GM18520 (cell line): Measurements from ENCODE around the gene ATG9B.

Source experiments
- ATAC-seq: cut with Tn5 transposase; IDR thresholded peaks from one replicate; pipeline ENCODE4 v1.9.1; 2021; ENCODE audit not compliant: unreplicated experiment

The ATG9B gene

DNA sequence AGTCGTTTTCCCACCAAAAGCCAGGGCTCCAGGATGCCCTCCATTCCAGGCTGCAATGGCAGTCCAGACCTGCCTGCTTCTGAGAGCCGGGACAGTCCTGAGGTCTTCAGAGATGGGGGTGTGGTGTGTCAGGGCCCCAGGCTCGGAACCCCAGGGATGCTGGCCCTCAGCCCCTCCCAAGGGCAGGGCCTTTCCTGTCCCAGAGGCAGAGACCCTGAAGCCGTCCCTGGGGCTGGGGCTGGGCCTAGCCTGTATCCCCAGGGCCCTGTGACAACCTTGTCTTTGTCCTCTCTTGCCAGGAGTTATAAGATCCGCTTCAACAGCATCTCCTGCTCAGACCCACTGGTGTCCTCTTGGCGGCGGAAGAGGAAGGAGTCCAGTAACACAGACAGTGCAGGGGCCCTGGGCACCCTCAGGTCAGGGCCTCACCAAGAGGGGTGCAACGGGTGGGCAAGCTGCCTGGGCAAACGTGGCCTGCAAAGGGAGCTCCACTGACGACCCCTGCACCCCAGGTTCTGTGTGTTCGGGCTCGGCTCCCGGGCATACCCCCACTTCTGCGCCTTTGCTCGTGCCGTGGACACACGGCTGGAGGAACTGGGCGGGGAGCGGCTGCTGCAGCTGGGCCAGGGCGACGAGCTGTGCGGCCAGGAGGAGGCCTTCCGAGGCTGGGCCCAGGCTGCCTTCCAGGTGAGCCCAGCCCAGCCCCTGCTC lies 17.5 kb downstream of the ATG9B start:
- ATAC-seq: no peak

DNA sequence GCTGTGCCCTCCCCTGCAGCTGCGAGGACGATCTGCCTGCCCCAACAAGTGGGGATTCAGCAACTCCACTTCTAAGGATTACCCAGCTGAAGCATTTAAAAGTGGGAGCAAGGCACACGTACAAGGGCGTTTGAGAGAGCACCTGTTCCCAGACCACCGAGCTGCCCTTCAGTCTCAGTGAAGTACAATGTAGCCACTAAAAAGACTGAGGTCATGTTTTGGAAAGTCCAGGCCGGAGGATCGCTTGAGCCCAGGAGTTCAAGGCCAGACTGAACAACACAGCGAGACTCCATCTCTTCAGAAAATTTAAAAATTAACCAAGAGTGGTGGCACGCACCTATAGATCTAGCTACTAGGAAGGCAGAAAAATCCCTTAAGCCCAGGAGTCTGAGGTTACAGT lies 18.7 kb downstream of the ATG9B start:
- ATAC-seq: no peak

DNA sequence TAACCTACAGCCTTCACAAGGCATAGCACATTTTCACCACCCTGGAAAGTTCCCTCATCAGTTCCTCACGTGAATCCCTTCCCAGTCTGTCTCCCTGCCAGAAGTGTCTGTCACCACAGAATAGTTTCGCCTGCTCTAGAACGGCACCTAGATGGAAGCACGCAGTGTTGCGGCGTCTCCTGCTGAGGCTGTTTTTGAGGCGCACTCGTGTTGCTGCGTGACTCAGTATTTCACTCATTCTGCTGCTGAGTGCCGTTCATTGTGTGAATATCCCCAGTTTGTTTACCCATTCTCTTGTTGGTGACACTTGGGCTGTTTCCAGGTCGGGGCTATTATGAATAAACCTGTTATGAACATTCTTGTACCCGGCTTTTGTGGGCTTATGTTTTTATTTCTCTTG lies 20.7 kb downstream of the ATG9B start:
- ATAC-seq: no peak

DNA sequence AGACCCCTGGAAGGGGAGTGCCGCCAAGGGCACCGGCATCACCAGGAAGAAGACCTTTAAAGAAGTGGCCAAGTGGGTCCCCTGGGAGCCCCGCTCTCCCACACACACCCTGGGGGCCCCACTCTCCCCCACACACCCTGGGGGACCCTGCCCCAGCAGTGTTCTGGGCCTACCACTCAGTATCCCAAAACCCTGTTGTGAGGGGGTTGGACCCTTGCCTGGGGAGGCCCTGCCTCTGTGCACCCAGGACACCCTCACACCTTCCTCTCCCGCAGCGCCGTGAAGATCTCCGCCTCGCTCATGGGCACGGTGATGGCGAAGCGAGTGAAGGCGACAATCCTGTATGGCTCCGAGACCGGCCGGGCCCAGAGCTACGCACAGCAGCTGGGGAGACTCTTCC lies 22.7 kb downstream of the ATG9B start:
- ATAC-seq: no peak

DNA sequence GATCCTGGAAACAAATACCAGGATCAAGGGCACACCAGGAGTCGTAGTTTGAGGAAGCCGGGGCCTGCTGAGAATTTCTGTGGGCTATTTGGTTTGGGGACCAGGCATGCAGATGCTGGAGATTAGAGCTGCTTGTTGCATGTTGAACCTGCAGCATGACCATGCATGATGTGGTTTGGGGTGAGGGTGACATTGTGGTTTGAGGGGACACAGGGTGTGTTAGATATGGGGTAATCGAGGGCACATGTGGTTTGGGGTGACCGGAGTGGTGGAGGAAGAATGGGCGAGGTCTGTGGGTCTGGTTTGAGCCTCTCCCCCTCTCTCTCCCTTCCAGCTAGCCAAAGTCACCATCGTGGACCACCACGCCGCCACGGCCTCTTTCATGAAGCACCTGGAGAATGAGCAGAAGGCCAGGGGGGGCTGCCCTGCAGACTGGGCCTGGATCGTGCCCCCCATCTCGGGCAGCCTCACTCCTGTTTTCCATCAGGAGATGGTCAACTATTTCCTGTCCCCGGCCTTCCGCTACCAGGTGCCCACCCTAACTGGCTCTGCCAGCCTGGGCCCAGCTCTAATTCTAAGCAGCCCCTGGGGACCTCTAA lies 23.3 kb downstream of the ATG9B start:
- no peak for ATAC-seq

DNA sequence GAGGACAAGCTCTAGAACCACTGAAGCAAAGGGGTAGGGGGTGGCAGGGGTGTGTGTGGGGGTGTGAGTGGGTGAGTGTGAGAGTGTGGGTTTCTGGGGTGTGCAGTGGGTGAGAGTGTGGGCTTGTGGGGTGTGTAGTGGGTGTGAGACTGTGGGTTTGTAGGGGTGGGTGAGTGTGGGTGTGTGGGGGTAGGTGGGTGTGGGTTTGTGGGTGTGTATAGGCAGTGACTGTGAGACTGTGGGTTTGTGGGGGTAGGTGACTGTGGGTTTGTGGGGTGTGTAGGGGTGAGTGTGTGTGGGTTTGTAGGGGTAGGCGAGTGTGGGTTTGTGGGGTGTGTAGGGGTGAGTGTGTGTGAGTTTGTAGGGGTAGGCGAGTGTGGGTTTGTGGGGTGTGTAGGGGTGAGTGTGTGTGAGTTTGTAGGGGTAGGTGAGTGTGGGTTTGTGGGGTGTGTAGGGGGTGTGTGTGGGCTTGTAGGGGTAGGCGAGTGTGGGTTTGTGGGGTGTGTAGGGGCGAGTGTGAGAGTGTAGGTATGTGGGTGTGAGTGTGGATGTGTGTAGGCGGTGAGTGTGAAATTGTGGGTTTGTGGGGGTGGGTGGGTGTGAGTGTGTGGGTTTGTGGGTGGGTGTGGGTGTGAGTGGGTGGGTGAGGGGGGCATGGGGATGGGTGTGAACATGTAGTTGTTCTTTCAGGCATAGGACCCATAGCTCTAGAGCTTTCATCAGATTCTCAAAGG lies 24.6 kb downstream of the ATG9B start:
- no peak for ATAC-seq

DNA sequence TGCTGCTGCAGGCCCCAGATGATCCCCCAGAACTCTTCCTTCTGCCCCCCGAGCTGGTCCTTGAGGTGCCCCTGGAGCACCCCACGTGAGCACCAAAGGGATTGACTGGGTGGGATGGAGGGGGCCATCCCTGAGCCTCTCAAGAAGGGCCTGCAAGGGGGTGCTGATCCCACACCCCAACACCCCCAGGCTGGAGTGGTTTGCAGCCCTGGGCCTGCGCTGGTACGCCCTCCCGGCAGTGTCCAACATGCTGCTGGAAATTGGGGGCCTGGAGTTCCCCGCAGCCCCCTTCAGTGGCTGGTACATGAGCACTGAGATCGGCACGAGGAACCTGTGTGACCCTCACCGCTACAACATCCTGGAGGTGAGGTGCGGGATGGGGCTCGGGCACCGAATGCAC lies 25.3 kb downstream of the ATG9B start:
- ATAC-seq: no peak

DNA sequence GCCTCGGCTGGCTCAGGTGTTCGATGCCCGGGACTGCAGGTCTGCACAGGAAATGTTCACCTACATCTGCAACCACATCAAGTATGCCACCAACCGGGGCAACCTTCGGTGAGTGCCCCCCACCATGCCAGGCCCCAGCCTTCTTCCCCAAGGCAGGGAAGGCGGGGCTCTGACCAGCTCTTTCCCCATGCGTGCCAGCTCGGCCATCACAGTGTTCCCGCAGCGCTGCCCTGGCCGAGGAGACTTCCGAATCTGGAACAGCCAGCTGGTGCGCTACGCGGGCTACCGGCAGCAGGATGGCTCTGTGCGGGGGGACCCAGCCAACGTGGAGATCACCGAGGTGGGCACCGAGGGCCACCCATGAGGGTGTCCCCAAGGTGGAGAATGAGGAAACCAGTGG lies 26.0 kb downstream of the ATG9B start:
- ATAC-seq: no peak

DNA sequence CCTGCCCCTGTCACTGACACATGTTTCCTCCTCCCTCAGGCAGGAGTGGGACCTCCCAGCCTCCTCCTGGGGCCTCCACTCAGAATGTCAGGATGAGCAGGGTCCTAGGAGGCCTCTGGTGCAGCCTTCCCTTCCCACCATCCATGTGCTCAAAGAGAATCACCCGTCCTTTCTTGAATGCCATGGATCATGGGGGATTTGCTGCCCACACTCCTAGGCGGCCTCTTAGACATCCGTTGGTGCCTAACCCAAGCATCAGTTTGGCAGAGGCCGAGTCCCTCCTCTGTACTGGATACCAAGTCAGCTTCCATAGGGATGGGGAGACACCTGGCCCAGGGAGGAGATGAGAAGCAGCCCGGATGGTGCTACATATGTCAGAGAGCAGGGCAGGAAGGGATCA lies 26.5 kb downstream of the ATG9B start:
- ATAC-seq: no peak

DNA sequence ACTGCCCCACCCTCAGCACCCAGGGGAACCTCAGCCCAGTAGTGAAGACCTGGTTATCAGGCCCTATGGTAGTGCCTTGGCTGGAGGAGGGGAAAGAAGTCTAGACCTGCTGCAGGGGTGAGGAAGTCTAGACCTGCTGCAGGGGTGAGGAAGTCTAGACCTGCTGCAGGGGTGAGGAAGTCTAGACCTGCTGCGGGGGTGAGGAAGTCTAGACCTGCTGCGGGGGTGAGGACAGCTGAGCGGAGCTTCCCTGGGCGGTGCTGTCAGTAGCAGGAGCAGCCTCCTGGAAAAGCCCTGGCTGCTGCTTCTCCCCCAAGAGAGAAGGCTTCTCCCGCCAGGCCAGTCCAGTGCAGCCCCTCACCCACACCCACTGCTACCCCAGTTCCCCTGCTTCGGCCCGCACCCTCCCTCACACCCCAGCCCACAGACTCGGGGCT lies 27.2 kb downstream of the ATG9B start:
- no peak for ATAC-seq

DNA sequence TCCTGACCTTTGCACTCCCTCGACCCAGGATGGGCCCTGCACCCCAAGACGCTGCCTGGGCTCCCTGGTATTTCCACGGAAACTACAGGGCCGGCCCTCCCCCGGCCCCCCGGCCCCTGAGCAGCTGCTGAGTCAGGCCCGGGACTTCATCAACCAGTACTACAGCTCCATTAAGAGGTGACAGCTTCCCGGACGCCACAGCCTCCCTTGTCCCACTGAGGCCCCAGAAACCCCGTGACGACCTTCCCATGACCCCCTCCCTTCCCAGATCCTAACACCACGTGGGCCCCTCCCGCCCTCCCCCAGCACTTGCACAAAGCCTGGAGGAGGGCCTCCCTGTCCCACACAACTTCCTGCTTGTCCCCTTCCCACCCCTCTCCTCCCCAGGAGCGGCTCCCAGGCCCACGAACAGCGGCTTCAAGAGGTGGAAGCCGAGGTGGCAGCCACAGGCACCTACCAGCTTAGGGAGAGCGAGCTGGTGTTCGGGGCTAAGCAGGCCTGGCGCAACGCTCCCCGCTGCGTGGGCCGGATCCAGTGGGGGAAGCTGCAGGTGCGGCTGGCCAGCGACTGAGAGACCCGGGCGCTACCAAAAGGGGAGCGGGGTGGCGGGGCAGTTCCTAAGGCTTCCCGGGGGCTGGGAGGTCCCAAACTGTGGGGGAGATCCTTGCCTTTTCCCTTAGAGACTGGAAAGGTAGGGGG lies 27.8 kb downstream of the ATG9B start:
- no peak for ATAC-seq

DNA sequence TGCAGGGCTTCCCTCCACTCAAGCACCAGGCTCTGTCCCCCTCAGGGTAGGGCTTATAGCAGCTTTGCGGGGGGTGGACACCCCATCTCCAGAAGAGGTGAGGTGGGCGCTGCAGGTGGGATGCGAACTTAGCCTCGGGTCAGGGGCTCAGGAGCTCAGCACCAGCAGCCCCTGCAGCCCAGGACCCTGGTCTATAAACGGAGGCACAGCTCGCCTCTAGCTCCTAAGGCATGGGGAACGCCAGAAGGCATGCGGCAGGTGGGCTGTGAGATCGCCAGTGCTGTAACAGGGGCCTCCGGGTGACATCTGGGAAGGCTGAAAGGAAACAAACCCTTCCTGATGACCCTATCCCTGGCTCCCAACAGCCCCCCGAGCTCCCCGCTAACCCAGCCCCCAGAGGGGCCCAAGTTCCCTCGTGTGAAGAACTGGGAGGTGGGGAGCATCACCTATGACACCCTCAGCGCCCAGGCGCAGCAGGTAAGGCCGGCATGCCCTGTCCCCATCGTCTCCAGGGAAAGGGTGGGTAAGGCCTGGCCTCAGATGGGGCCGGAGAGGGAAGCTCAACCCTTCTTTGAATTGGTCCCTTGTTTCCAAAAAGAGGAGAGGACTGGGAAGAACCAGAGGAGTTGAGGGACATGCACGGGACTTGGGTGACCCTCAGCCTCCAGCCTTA lies 29.3 kb downstream of the ATG9B start:
- ATAC-seq: no peak

DNA sequence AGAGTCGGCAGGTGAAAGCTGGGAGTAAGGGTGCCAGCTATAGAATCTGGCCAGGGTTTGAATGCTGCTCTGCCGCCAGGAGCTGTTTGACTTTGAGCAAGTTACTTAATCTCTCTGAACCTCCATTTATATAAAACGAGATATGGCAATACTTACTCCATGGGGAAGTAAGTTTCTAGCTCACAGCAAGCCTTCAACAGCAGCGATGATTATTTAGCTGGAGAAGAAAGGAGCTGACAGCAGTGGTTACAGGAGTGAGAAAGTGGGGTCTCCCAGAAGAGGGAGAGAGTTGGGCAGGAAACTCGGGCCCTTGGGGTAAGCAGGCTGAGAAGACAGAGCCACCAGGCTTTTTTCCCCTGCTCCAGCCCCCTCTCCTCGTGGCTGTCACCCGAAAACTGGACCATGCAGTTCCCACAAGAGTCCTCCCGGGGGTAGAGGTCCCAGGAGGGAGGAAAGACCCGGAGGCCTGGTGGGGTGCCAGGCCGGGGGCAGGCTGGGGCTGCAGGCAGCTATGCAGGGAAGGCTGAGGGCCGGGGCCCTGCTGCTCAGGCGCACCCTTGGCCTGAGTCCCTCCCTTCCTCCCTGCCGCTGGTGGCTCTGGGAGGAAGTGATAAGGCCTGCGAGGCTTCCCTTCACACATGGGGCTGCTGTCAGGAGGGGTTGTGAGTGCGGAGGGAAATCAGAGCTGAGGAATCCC lies 30.0 kb downstream of the ATG9B start:
- ATAC-seq: no peak

DNA sequence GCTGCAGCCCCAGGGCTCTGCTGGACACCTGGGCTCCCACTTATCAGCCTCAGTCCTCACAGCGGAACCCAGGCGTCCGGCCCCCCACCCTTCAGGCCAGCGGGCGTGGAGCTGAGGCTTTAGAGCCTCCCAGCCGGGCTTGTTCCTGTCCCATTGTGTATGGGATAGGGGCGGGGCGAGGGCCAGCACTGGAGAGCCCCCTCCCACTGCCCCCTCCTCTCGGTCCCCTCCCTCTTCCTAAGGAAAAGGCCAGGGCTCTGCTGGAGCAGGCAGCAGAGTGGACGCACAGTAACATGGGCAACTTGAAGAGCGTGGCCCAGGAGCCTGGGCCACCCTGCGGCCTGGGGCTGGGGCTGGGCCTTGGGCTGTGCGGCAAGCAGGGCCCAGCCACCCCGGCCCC lies 30.8 kb downstream of the ATG9B start:
- no peak for ATAC-seq

DNA sequence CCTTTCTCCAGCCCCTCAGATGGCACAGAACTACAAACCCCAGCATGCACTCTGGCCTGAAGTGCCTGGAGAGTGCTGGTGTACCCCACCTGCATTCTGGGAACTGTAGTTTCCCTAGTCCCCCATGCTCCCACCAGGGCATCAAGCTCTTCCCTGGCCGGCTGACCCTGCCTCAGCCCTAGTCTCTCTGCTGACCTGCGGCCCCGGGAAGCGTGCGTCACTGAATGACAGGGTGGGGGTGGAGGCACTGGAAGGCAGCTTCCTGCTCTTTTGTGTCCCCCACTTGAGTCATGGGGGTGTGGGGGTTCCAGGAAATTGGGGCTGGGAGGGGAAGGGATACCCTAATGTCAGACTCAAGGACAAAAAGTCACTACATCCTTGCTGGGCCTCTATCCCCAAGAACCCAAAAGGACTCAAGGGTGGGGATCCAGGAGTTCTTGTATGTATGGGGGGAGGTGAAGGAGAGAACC lies 31.4 kb downstream of the ATG9B start:
- no peak for ATAC-seq

DNA sequence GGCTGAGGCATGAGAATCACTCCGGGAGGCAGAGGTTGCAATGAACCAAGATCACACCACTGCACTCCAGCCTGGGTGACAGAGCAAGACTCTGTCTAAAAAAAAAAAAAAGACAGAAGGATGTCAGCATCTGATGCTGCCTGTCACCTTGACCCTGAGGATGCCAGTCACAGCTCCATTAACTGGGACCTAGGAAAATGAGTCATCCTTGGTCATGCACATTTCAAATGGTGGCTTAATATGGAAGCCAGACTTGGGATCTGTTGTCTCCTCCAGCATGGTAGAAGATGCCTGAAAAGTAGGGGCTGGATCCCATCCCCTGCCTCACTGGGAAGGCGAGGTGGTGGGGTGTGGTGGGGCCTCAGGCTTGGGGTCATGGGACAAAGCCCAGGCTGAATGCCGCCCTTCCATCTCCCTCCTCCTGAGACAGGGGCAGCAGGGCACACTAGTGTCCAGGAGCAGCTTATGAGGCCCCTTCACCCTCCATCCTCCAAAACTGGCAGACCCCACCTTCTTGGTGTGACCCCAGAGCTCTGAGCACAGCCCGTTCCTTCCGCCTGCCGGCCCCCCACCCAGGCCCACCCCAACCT lies 32.1 kb downstream of the ATG9B start:
- no peak for ATAC-seq

DNA sequence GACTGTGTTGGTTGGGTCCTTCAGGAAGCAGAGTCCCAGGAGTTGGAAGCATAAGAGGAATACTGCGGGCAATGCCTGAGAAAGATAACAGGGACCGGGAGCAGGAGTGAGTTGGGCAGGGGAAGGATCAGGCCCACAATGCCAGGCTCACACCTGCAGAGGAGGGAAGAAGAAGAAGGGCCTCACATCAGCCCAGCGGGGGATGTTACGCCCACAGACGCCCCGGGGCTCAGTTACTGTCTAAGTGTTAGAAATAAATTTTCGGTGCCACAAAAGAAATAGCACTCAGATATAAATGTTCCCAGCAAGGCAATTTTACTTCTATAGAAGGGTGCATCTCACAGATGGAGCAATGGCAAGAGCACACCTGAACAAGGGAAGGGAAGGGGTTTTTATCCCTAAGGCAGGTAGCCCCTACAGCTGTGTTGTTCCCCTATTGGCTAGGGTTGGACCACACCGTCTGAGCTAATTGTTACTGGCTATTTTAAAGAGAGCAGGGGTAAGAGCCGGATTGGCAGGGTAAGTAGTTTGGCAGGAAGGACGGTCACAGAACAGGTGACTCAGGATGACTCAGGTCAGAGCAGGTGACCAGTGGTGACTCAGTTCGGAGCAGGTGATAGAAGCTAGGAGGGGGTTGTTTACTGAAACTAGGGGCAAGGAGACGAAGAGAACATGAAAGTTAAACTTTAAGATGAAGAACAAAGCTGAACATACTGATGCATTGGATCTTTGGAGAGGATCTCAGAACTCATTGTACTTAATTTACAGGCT lies 33.7 kb downstream of the ATG9B start, which contains the start of gene NOS3:
NOS3 (plus strand) TSS at position 602 of the 771 bp plus-strand sequence. CDS start 2,787 bp downstream, outside the sequence.
- ATAC-seq: no peak

DNA sequence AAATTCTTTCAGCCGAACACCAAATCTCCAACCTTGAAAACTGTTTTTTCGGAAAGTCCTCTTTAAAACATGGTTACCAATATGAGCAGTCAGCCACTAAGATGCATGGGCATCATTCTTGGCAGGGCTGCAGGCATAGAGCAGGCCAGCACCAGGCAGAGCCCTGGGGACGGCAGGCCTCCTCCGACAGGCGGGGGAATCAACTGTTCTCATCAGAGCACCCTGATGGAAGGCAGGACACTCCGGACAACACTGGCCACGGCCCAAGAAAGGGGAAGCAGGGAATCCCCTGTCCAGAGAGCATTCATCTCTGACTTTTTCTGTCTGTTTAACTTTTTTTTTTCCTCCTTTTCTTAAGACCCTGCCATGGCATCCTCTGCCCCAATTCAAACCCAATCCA lies 34.8 kb downstream of the ATG9B start:
- no peak for ATAC-seq
